H1 (cell line): ENCODE data around the gene ARMC9.
"Not testable (repeated sequence)": the region's sequence is repeated elsewhere in the genome, so short reads cannot be mapped to it uniquely, and the experiment has no call there.

Experiments used
- CEBPB ChIP-seq: IDR thresholded peaks from 2 replicates; pipeline ENCODE4 v1.6.1; 2012; ENCODE audit warnings: low read depth, low read length
- EGR1 ChIP-seq: IDR thresholded peaks from 2 replicates; pipeline ENCODE4 v1.6.1; 2011; ENCODE audit warnings: low read depth, low read length, borderline replicate concordance
- EZH2 ChIP-seq: fragments of 200-600 bp; sonication (generic); IDR thresholded peaks from 2 replicates; pipeline ENCODE4 v1.7.1; 2012; ENCODE audit warnings: low read depth, mild to moderate bottlenecking, moderate library complexity, low read length, inconsistent platforms; ENCODE audit not compliant: severe bottlenecking
- JUN ChIP-seq: IDR thresholded peaks from 2 replicates; pipeline ENCODE4 v1.6.1; 2011; ENCODE audit warnings: low read depth, mild to moderate bottlenecking, improper control_type of control experiment, low read length
- KDM1A ChIP-seq: fragments of 200-600, 300-600 bp; sonication (generic); IDR thresholded peaks from 2 replicates; pipeline ENCODE4 v1.7.1; 2016; ENCODE audit warnings: mild to moderate bottlenecking, low read length, borderline replicate concordance
- NRF1 ChIP-seq: IDR thresholded peaks from 2 replicates; pipeline ENCODE4 v1.6.1; 2011; ENCODE audit warnings: mild to moderate bottlenecking, low read depth, low read length, improper control_type of control experiment
- POLR2A ChIP-seq, 2 experiments: IDR thresholded peaks; 1 replicate in 1 of 2; 2 replicates in 1 of 2; pipeline ENCODE4 v1.6.1; 2011; ENCODE audit warnings: low read depth in 2 of 2, low read length in 2 of 2, mild to moderate bottlenecking in 2 of 2; ENCODE audit errors: control extremely low read depth in 1 of 2
- RAD21 ChIP-seq, 2 experiments: IDR thresholded peaks in 1 of 2; conservative IDR thresholded peaks in 1 of 2; 2 replicates each; pipeline ENCODE4 v1.6.1; 2011; ENCODE audit warnings: low read depth in 2 of 2, low read length in 2 of 2, improper control_type of control experiment in 1 of 2, inconsistent platforms in 1 of 2, mild to moderate bottlenecking in 1 of 2, moderate library complexity in 1 of 2
- RBBP5 ChIP-seq: IDR thresholded peaks from 2 replicates; pipeline ENCODE4 v1.7.1; 2012; ENCODE audit warnings: low read depth, mild to moderate bottlenecking, inconsistent platforms, low read length, moderate library complexity, borderline replicate concordance
- TBP ChIP-seq: IDR thresholded peaks from 2 replicates; pipeline ENCODE4 v1.6.1; 2011; ENCODE audit warnings: low read depth, low read length, improper control_type of control experiment
- TCF12 ChIP-seq: IDR thresholded peaks from 2 replicates; pipeline ENCODE4 v1.6.1; 2011; ENCODE audit warnings: low read depth, mild to moderate bottlenecking, low read length
- TF ChIP-seq, protein P1 (sequence below), 3 experiments: IDR thresholded peaks; 1 replicate in 2 of 3; 2 replicates in 1 of 3; pipeline versions ENCODE4 v1.5.1 to v1.6.1; 2011; ENCODE audit warnings: low read length in 3 of 3, mild to moderate bottlenecking in 3 of 3, inconsistent platforms in 2 of 3, low read depth in 1 of 3, moderate library complexity in 1 of 3; ENCODE audit not compliant: insufficient read depth in 1 of 3; ENCODE audit errors: control extremely low read depth in 1 of 3
- TF ChIP-seq, protein P2 (sequence below): IDR thresholded peaks from 2 replicates; pipeline ENCODE4 v1.6.1; 2012; ENCODE audit warnings: inconsistent platforms

DNA sequence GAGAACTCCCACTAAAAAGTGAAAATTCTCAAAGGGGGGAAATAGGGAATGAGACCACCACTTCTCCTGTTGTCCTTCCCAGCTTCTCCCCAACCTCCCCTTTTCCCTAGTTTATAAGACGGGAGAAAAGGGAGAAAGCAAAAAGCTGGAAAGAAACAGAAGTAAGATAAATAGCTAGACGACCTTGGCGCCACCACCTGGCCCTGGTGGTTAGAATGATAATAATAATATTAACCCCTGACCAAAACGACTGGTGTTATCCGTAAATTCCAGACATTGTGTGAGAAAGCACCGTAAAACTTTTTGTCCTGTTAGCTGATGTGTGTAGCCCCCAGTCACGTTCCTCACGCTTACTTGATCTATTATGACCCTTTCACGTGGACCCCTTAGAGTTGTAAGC lies 209.9 kb downstream of the ARMC9 start:
- TF ChIP-seq, protein P1, sequence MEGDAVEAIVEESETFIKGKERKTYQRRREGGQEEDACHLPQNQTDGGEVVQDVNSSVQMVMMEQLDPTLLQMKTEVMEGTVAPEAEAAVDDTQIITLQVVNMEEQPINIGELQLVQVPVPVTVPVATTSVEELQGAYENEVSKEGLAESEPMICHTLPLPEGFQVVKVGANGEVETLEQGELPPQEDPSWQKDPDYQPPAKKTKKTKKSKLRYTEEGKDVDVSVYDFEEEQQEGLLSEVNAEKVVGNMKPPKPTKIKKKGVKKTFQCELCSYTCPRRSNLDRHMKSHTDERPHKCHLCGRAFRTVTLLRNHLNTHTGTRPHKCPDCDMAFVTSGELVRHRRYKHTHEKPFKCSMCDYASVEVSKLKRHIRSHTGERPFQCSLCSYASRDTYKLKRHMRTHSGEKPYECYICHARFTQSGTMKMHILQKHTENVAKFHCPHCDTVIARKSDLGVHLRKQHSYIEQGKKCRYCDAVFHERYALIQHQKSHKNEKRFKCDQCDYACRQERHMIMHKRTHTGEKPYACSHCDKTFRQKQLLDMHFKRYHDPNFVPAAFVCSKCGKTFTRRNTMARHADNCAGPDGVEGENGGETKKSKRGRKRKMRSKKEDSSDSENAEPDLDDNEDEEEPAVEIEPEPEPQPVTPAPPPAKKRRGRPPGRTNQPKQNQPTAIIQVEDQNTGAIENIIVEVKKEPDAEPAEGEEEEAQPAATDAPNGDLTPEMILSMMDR (IDR thresholded peaks at IDR 0.05; ENCODE audit: control extremely low read depth in 1 of 3, insufficient read depth in 1 of 3, low read depth in 1 of 3, low read length in 3 of 3) = not testable (repeated sequence)
- not testable (repeated sequence) for TF ChIP-seq POLR2A (IDR thresholded peaks at IDR 0.05; ENCODE audit: control extremely low read depth in 1 of 2, low read depth in 2 of 2, low read length in 2 of 2); RBBP5; TBP; EZH2; EGR1; CEBPB; KDM1A; NRF1; TCF12; JUN
- TF ChIP-seq RAD21 (IDR thresholded peaks at IDR 0.05 in 1 of 2, conservative IDR thresholded peaks at IDR 0.05 in 1 of 2; ENCODE audit: low read depth in 2 of 2, low read length in 2 of 2) = 0 out of 4 replicates have a peak, but pooled peaks of 1 of the 2 experiments have one; percentile 3
- TF ChIP-seq, protein P2, sequence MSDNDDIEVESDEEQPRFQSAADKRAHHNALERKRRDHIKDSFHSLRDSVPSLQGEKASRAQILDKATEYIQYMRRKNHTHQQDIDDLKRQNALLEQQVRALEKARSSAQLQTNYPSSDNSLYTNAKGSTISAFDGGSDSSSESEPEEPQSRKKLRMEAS = not testable (repeated sequence)
